Endothelial cell of umbilical vein (primary cell): ENCODE data around the gene CEP68. TPM values are rescaled to one million over a fixed set of nuclear protein-coding genes. Genes with fewer than 3 reads are reported as not detected.

ENCODE experiments used
- BruUV-seq: library from RNA; stranded (reverse); fragments of 400-500 nt; replicated peaks from 2 replicates; lab custom pipeline; 2021; lab: Mats Ljungman, UMichigan
- CTCF ChIA-PET: fragments of 300-600, 350-600 bp; sonication (Branson Sonifier 250); formaldehyde crosslinking; loops from one replicate; lab custom pipeline; 2021; ENCODE audit warnings: antibody characterized with exemption, inconsistent platforms; lab: Charles Lee
- POLR2A ChIA-PET: fragments of 300-600, 350-600 bp; sonication (Branson Sonifier 250); formaldehyde crosslinking; loops from one replicate; lab custom pipeline; 2021; ENCODE audit warnings: antibody characterized with exemption, inconsistent platforms; lab: Charles Lee
- DNase-seq: peaks from one replicate; pipeline ENCODE4 v3.0.0-alpha.2; 2011; ENCODE audit warnings: low read depth, low spot score
- FAIRE-seq: peaks from 2 replicates; lab custom pipeline; 2011; peaks lifted over from hg19 to GRCh38; lab: Jason Lieb, UNC
- H2AFZ ChIP-seq: 2 replicates; pipeline ENCODE4 v1.6.0; 2012; ENCODE audit warnings: low read depth, low read length, control low read depth, inconsistent platforms
- H3K27ac ChIP-seq: 2 replicates; pipeline ENCODE4 v1.5.1; 2011; ENCODE audit warnings: low read depth, mild to moderate bottlenecking, control low read depth, low read length, moderate library complexity; ENCODE audit not compliant: insufficient read depth
- H3K27me3 ChIP-seq, 2 experiments: 2 replicates each; pipeline versions ENCODE4 v1.6.0 to v1.6.1; 2011; ENCODE audit warnings: low read length in 2 of 2, mixed read lengths in 1 of 2; ENCODE audit not compliant: control insufficient read depth in 2 of 2, insufficient read depth in 2 of 2
- H3K36me3 ChIP-seq, 2 experiments: 2 replicates in 1 of 2; 3 replicates in 1 of 2; pipeline ENCODE4 v1.5.1; 2011; ENCODE audit warnings: low read length in 2 of 2, mild to moderate bottlenecking in 1 of 2, moderate library complexity in 1 of 2; ENCODE audit not compliant: control insufficient read depth in 2 of 2, insufficient read depth in 2 of 2; ENCODE audit errors: extremely low read depth in 1 of 2
- H3K4me1 ChIP-seq: 3 replicates; pipeline ENCODE4 v1.5.1; 2011; ENCODE audit warnings: mild to moderate bottlenecking, low read length; ENCODE audit not compliant: control insufficient read depth, insufficient read depth; ENCODE audit errors: extremely low read depth
- H3K4me2 ChIP-seq: 2 replicates; pipeline ENCODE4 v1.6.1; 2011; ENCODE audit warnings: low read length, control low read depth, mixed read lengths; ENCODE audit not compliant: insufficient read depth
- H3K4me3 ChIP-seq, 3 experiments: fragments of 200-600 bp in 1 of 3; sonication (generic), shearing (Covaris generic) in 1 of 3; replicated peaks in 1 of 3; 2 replicates each; pipeline ENCODE4 v1.5.1; 2011 to 2016; ENCODE audit warnings: control low read depth in 3 of 3, low read length in 3 of 3, mild to moderate bottlenecking in 2 of 3, inconsistent platforms in 1 of 3, low read depth in 1 of 3, moderate library complexity in 1 of 3; ENCODE audit not compliant: insufficient read depth in 1 of 3
- H3K79me2 ChIP-seq: 2 replicates; pipeline ENCODE4 v1.6.0; 2012; ENCODE audit warnings: low read length, inconsistent platforms; ENCODE audit not compliant: control insufficient read depth, insufficient read depth
- H3K9ac ChIP-seq: replicated peaks from 2 replicates; pipeline ENCODE3; 2011; ENCODE audit warnings: low read length, control low read depth; ENCODE audit not compliant: insufficient read depth; ENCODE audit errors: extremely low read depth
- H3K9me1 ChIP-seq: replicated peaks from 3 replicates; pipeline ENCODE4 v1.6.0; 2011; ENCODE audit warnings: mild to moderate bottlenecking, low read length; ENCODE audit not compliant: control insufficient read depth, insufficient read depth; ENCODE audit errors: extremely low read depth
- H3K9me3 ChIP-seq: replicated peaks from 2 replicates; pipeline ENCODE4 v1.5.1; 2012; ENCODE audit warnings: low read length, inconsistent platforms; ENCODE audit not compliant: control insufficient read depth, insufficient read depth
- H4K20me1 ChIP-seq: replicated peaks from 2 replicates; pipeline ENCODE3; 2011; ENCODE audit warnings: mild to moderate bottlenecking, low read length; ENCODE audit not compliant: control insufficient read depth, insufficient read depth; ENCODE audit errors: extremely low read depth
- CTCF ChIP-seq, 2 donors: IDR thresholded peaks; 1 replicate in 1 of 2; 2 replicates in 1 of 2; pipeline ENCODE4 v1.5.1; 2011; ENCODE audit warnings: low read length in 2 of 2, mild to moderate bottlenecking in 2 of 2, moderate library complexity in 2 of 2, control low read depth in 1 of 2, inconsistent platforms in 1 of 2, low read depth in 1 of 2; ENCODE audit not compliant: insufficient read depth in 1 of 2; ENCODE audit errors: extremely low read depth in 1 of 2
- EZH2 ChIP-seq: IDR thresholded peaks from 2 replicates; pipeline ENCODE4 v1.6.1; 2012; ENCODE audit warnings: borderline replicate concordance, low read depth, mild to moderate bottlenecking, moderate library complexity, low read length, inconsistent platforms; ENCODE audit not compliant: severe bottlenecking
- FOS ChIP-seq: IDR thresholded peaks from 2 replicates; pipeline ENCODE4 v1.6.1; 2011; ENCODE audit warnings: mild to moderate bottlenecking, low read length, moderate library complexity, borderline replicate concordance; ENCODE audit not compliant: insufficient read depth
- GATA2 ChIP-seq: IDR thresholded peaks from 2 replicates; pipeline ENCODE4 v1.7.0; 2011; ENCODE audit warnings: low read depth, mild to moderate bottlenecking, moderate library complexity, mixed read lengths, low read length; ENCODE audit not compliant: insufficient read length, insufficient read depth
- JUN ChIP-seq: IDR thresholded peaks from 2 replicates; pipeline ENCODE4 v1.6.1; 2011; ENCODE audit warnings: borderline replicate concordance, low read depth; ENCODE audit not compliant: insufficient read length, insufficient read depth
- MAX ChIP-seq: IDR thresholded peaks from 2 replicates; pipeline ENCODE4 v1.6.1; 2011; ENCODE audit not compliant: insufficient read depth, insufficient read length
- MYC ChIP-seq: IDR thresholded peaks from one replicate; pipeline ENCODE4 v1.6.1; 2011; ENCODE audit warnings: mild to moderate bottlenecking, low read depth, low read length
- POLR2A ChIP-seq: IDR thresholded peaks from 2 replicates; pipeline ENCODE4 v1.6.1; 2012; ENCODE audit warnings: low read depth, mild to moderate bottlenecking, control low read depth, low read length
- POLR2AphosphoS5 ChIP-seq: IDR thresholded peaks from 2 replicates; pipeline ENCODE4 v1.6.1; 2012; ENCODE audit warnings: low read depth, mild to moderate bottlenecking, control low read depth, low read length, moderate library complexity; ENCODE audit not compliant: insufficient read depth
- dilution Hi-C: fragments of 300-500 bp; cut with MboI; formaldehyde crosslinking; loops from one replicate; pipeline ENCODE4 v1.15.0; 2019; ENCODE audit warnings: low sequenced_read_pairs; ENCODE audit not compliant: extremely low pct_ligation_motif_present
- intact Hi-C: fragments of 100-400 bp; cut with micrococcal nuclease; formaldehyde crosslinking; loops from one replicate; pipeline ENCODE4 v1.10.0; 2022
- polyA plus RNA-seq, 4 experiments: library from polyadenylated mRNA; depleted of rRNA in 3 of 4; stranded (reverse) in 3 of 4; unstranded in 1 of 4; fragments of >200 nt; gene quantifications; 2 replicates each; pipeline versions ENCODE4 v1.2.1 to v1.2.3, GENCODE V29; 2011 to 2012; ENCODE audit warnings: missing spikeins in 1 of 4
- total RNA-seq: library from RNA; stranded (reverse); gene quantifications from 2 replicates; pipeline ENCODE4 v1.2.3, GENCODE V29; 2021

CEP68 gene
- total and polyA plus RNA-seq, 2 donors (not counting 3 experiments of a cell fraction or from before 2014, with no cell fraction given): 21.4 to 22.0 TPM

GRCh38 chr2:65101071-65101470, 44.9 kb downstream of the CEP68 start:
- Histone ChIP-seq H3K27ac (no peak overlapping the region), H3K9me3 (no peaks in the 10 kb centered on the region), H3K9ac (no peak overlapping the region), H3K9me1 (no peaks in the 10 kb centered on the region), H3K36me3 (peaks cover 5 to 10% of the 10 kb centered on the region in 2 experiments), H3K4me1 (peaks cover 3% of the 10 kb centered on the region), H2AFZ (no peak overlapping the region), H3K4me2 (no peak overlapping the region), H3K4me3 (no peak overlapping the region), H4K20me1 (peaks cover 8% of the 10 kb centered on the region), H3K27me3 (no peaks in the 10 kb centered on the region), H3K79me2 (peaks cover 68% of the 10 kb centered on the region)
- TF ChIP-seq FOS (no peak), MAX (no peak), JUN (no peak), POLR2AphosphoS5 (no peak), CTCF (IDR thresholded peaks at IDR 0.05; ENCODE audit: extremely low read depth in 1 of 2, insufficient read depth in 1 of 2, low read depth in 1 of 2, low read length in 2 of 2) (no peak), GATA2 (no peak), POLR2A (no peak), MYC (no peak), EZH2 (no peak)
- POLR2A ChIA-PET: interaction anchor here (0.6 kb wide), 2 partner anchors 17 to 29 kb away, joined by 3 to 4 read pairs; partner anchors contain the start of gene RAB1A
- dilution Hi-C loops: no loop called here
- intact Hi-C loops: no loop called here
- FAIRE-seq (no peak), DNase-seq (no peak)
- CTCF ChIA-PET: interaction anchor here (0.8 to 1.0 kb wide), 2 partner anchors 12 to 68 kb away, joined by 3 read pairs; no protein-coding TSS in a partner anchor
- no TSS peak for BruUV-seq
